ENCODE data around the gene SPINDOC.

SPINDOC gene

DNA sequence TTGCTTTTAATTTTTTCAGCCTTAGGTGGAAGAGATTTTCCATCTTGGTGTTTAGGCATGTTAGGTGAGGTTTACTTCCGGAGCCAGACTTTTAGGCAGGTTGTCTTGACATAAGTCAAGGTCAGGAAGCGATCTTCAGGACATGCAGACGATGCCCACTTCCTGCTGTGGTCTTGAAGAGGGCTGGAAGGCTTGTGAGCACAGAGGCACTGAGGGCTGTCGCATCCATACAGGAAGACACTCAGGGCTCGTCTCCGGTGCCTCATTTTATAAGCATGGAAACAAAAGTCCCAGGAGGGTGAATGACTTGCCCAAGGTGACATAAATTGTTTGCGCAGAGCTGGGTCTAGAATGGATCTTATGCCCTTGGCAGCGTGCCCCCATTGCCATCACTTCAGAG lies 56.4 kb downstream of the SPINDOC start:
- H3K4me3 ChIP-seq (ENCODE audit: low read depth, low read length) = no peak overlapping the region
- TF ChIP-seq, protein P1, sequence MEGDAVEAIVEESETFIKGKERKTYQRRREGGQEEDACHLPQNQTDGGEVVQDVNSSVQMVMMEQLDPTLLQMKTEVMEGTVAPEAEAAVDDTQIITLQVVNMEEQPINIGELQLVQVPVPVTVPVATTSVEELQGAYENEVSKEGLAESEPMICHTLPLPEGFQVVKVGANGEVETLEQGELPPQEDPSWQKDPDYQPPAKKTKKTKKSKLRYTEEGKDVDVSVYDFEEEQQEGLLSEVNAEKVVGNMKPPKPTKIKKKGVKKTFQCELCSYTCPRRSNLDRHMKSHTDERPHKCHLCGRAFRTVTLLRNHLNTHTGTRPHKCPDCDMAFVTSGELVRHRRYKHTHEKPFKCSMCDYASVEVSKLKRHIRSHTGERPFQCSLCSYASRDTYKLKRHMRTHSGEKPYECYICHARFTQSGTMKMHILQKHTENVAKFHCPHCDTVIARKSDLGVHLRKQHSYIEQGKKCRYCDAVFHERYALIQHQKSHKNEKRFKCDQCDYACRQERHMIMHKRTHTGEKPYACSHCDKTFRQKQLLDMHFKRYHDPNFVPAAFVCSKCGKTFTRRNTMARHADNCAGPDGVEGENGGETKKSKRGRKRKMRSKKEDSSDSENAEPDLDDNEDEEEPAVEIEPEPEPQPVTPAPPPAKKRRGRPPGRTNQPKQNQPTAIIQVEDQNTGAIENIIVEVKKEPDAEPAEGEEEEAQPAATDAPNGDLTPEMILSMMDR (IDR thresholded peaks at IDR 0.05; ENCODE audit: low read depth, low read length) = no peak

DNA sequence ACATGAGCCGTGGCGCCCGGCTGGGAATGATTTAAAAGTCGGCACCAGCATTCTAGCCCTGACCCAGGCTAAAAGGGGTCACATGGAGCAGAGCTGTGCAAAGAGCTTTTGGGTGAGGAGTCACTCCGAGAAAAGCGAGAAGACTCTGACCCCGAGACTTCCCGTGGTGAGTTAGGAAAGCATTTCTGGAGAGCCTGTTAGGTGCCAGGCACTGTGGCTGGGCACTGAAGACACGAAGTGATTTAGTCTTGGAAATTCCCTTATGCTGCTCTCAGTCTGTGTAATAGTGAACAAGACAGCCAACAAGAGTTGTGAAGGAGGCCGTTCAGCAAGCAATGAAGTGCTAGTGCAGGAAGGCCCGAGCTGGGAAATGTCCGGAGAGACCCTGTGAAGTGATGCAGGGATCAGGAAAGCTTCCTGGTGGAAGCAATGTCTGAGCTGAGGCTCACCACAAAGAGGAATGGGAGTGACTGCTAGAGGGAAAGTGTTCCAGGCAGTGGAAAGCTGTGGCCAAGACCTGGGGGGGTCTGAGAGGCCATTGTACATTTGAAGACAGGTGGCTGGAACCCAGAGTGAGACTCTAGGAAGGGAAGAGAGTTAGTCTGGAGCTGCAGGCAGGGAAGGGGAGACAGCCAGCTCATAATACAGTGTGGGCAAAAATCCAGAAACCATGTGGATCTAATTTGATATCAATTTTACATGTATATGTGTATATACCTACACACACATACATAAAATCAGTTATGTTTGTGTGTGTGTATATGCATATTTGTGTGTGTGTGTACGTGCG lies 57.3 kb downstream of the SPINDOC start:
- TF ChIP-seq, protein P1 (IDR thresholded peaks at IDR 0.05; ENCODE audit: low read depth, low read length) = no peak
- H3K4me3 ChIP-seq (ENCODE audit: low read depth, low read length) = no peak overlapping the region

- TF ChIP-seq, protein P1 (IDR thresholded peaks at IDR 0.05; ENCODE audit: low read depth, low read length) = no peak
- H3K4me3 ChIP-seq (ENCODE audit: low read depth, low read length) = no peak overlapping the region
Observed at GRCh38 chr11:63871962-63872799, 58.9 kb downstream of the SPINDOC start.

- TF ChIP-seq, protein P1 (IDR thresholded peaks at IDR 0.05; ENCODE audit: low read depth, low read length) = no peak
- H3K4me3 ChIP-seq (ENCODE audit: low read depth, low read length) = no peak overlapping the region
Observed at GRCh38 chr11:63872800-63873197, 59.5 kb downstream of the SPINDOC start.

- TF ChIP-seq, protein P1 (IDR thresholded peaks at IDR 0.05; ENCODE audit: low read depth, low read length) = no peak
- H3K4me3 ChIP-seq (ENCODE audit: low read depth, low read length) = no peak overlapping the region
Observed at GRCh38 chr11:63873311-63873710, 60.1 kb downstream of the SPINDOC start.

- H3K4me3 ChIP-seq (ENCODE audit: low read depth, low read length) = no peak overlapping the region
- TF ChIP-seq, protein P1 (IDR thresholded peaks at IDR 0.05; ENCODE audit: low read depth, low read length) = no peak
Observed at GRCh38 chr11:63874511-63874910, 61.3 kb downstream of the SPINDOC start.

All from WI38 (cell line).